ENCODE measurements around the gene KCNIP4.

DNA sequence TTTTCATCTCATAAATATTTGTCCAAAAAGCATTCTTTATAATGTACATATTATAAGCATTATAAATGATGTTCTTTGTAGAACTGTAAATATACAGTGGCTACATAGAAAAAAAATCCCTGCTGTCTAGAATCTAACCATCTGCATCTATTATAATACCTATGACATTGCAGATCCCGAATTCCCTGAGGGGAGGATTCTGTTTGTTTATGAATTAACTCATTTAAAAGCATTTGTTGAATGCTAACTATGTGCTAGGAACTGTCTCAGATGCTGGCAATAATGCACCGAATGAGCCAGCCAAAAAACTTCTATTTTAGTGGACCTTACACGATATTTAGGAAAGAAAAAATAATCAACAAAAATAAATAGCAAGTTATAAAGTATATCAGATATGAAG is 1058.7 kb downstream of the KCNIP4 start:
- TF ChIP-seq, protein P1, sequence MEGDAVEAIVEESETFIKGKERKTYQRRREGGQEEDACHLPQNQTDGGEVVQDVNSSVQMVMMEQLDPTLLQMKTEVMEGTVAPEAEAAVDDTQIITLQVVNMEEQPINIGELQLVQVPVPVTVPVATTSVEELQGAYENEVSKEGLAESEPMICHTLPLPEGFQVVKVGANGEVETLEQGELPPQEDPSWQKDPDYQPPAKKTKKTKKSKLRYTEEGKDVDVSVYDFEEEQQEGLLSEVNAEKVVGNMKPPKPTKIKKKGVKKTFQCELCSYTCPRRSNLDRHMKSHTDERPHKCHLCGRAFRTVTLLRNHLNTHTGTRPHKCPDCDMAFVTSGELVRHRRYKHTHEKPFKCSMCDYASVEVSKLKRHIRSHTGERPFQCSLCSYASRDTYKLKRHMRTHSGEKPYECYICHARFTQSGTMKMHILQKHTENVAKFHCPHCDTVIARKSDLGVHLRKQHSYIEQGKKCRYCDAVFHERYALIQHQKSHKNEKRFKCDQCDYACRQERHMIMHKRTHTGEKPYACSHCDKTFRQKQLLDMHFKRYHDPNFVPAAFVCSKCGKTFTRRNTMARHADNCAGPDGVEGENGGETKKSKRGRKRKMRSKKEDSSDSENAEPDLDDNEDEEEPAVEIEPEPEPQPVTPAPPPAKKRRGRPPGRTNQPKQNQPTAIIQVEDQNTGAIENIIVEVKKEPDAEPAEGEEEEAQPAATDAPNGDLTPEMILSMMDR (IDR thresholded peaks at IDR 0.05; ENCODE audit: insufficient read depth, low read depth, low read length): no peak
- no peak for TF ChIP-seq EZH2 (IDR thresholded peaks at IDR 0.05; ENCODE audit: insufficient read depth, low read length)
